ENCODE data around the gene MYO18A.

DNA sequence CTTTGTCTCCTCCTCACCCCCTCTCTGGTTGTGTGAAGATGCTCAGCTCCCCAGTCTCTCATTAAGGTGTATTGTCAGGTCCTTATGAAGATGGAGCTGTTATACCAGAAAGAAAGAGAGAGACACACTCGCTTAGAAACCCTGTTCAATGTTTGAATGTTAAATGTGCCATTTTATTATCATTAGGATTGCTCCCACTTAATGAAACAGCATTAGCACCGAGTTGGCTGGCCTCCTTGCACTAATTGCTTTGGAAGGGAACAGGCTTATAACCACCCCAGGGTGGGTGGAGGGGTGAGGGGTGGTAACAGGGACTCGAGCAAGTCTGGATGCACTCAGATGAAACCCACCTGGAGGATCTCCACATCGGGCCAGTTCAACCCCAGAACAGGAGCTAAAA is 122.8 kb downstream of the MYO18A start:
- TF ChIP-seq, protein P1, sequence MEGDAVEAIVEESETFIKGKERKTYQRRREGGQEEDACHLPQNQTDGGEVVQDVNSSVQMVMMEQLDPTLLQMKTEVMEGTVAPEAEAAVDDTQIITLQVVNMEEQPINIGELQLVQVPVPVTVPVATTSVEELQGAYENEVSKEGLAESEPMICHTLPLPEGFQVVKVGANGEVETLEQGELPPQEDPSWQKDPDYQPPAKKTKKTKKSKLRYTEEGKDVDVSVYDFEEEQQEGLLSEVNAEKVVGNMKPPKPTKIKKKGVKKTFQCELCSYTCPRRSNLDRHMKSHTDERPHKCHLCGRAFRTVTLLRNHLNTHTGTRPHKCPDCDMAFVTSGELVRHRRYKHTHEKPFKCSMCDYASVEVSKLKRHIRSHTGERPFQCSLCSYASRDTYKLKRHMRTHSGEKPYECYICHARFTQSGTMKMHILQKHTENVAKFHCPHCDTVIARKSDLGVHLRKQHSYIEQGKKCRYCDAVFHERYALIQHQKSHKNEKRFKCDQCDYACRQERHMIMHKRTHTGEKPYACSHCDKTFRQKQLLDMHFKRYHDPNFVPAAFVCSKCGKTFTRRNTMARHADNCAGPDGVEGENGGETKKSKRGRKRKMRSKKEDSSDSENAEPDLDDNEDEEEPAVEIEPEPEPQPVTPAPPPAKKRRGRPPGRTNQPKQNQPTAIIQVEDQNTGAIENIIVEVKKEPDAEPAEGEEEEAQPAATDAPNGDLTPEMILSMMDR (optimal IDR thresholded peaks at IDR 0.05 in 1 of 3, IDR thresholded peaks at IDR 0.05 in 1 of 3, conservative IDR thresholded peaks at IDR 0.05 in 1 of 3; ENCODE audit: extremely low read depth in 1 of 3, insufficient read depth in 2 of 3, low read length in 3 of 3), result no peak
- no peak for TF ChIP-seq EZH2 (IDR thresholded peaks at IDR 0.05; ENCODE audit: low read length)

Data from keratinocyte (primary cell).